ENCODE measurements around the gene CFAP46.
"Not testable (repeated sequence)": the region's sequence is repeated elsewhere in the genome, so short reads cannot be mapped to it uniquely, and the experiment has no call there.

CFAP46 gene

GRCh38 chr10:132783165-132783939 is 159.0 kb downstream of the CFAP46 start:
- no peaks in the 10 kb centered on the region for H3K4me1 Mint-ChIP-seq

GRCh38 chr10:132781556-132781955 is 160.8 kb downstream of the CFAP46 start:
- H3K4me1 Mint-ChIP-seq = no peaks in the 10 kb centered on the region
- no peak overlapping the region for H3K4me3 Mint-ChIP-seq
- peaks cover 17% of the 10 kb centered on the region for H3K27me3 Mint-ChIP-seq
- H3K27ac Mint-ChIP-seq = no peak overlapping the region
- no peaks in the 10 kb centered on the region for H3K9me3 Mint-ChIP-seq
- DNase-seq (no peak), ATAC-seq (no peak)

More at GRCh38 chr10:132783165-132783939, 159.0 kb downstream of the CFAP46 start:
- no peak for ATAC-seq
- Mint-ChIP-seq H3K27me3 (peaks cover 23% of the 10 kb centered on the region), H3K27ac (no peak overlapping the region), H3K9me3 (no peaks in the 10 kb centered on the region), H3K4me3 (no peak overlapping the region)
- DNase-seq = no peak

- ATAC-seq (no peak), DNase-seq (no peak)
- Mint-ChIP-seq H3K4me3 (no peak overlapping the region), H3K27ac (no peak overlapping the region), H3K4me1 (no peaks in the 10 kb centered on the region), H3K9me3 (no peaks in the 10 kb centered on the region), H3K27me3 (peaks cover 17% of the 10 kb centered on the region)
Measured at GRCh38 chr10:132780356-132780755, 162.0 kb downstream of the CFAP46 start.

- ATAC-seq = no peak
- H3K9me3 Mint-ChIP-seq = no peaks in the 10 kb centered on the region
Measured at GRCh38 chr10:132779549-132780294, 162.6 kb downstream of the CFAP46 start.

GRCh38 chr10:132777441-132777840 is 164.9 kb downstream of the CFAP46 start:
- H3K27ac Mint-ChIP-seq = no peak overlapping the region
- no peak for DNase-seq
- no peaks in the 10 kb centered on the region for H3K4me1 Mint-ChIP-seq
- peak; percentile 18 for ATAC-seq
- H3K27me3 Mint-ChIP-seq = no peaks in the 10 kb centered on the region
- no peaks in the 10 kb centered on the region for H3K9me3 Mint-ChIP-seq
- no peak overlapping the region for H3K4me3 Mint-ChIP-seq

More at GRCh38 chr10:132779549-132780294, 162.6 kb downstream of the CFAP46 start:
- Mint-ChIP-seq H3K27me3 (peaks cover 17% of the 10 kb centered on the region), H3K4me3 (no peak overlapping the region), H3K27ac (no peak overlapping the region), H3K4me1 (no peaks in the 10 kb centered on the region)
- DNase-seq = no peak

GRCh38 chr10:132776821-132777220 is 165.5 kb downstream of the CFAP46 start:
- Mint-ChIP-seq H3K27ac (peak overlapping the region in 1 of 2 donors; percentile 63), H3K4me1 (no peaks in the 10 kb centered on the region), H3K4me3 (no peak overlapping the region)

GRCh38 chr10:132776186-132776585 is 166.2 kb downstream of the CFAP46 start:
- ATAC-seq (no peak), DNase-seq (no peak)
- H3K27ac Mint-ChIP-seq = no peak overlapping the region
- no peak overlapping the region for H3K4me3 Mint-ChIP-seq
- H3K4me1 Mint-ChIP-seq = no peaks in the 10 kb centered on the region
- H3K9me3 Mint-ChIP-seq = no peaks in the 10 kb centered on the region
- no peaks in the 10 kb centered on the region for H3K27me3 Mint-ChIP-seq

More at GRCh38 chr10:132776821-132777220, 165.5 kb downstream of the CFAP46 start:
- no peaks in the 10 kb centered on the region for H3K27me3 Mint-ChIP-seq
- no peaks in the 10 kb centered on the region for H3K9me3 Mint-ChIP-seq
- DNase-seq (no peak), ATAC-seq (no peak)

- no peaks in the 10 kb centered on the region for H3K27me3 Mint-ChIP-seq
- DNase-seq (no peak), ATAC-seq (peak; percentile 42)
- no peaks in the 10 kb centered on the region for H3K4me1 Mint-ChIP-seq
- H3K4me3 Mint-ChIP-seq = no peak overlapping the region
- H3K27ac Mint-ChIP-seq = no peak overlapping the region
- H3K9me3 Mint-ChIP-seq = no peaks in the 10 kb centered on the region
Measured at GRCh38 chr10:132774902-132775863, 167.2 kb downstream of the CFAP46 start.

GRCh38 chr10:132774181-132774901 is 168.0 kb downstream of the CFAP46 start:
- DNase-seq (no peak), ATAC-seq (no peak)
- H3K27ac Mint-ChIP-seq = peak overlapping the region in 1 of 2 donors; percentile 63
- H3K27me3 Mint-ChIP-seq = no peaks in the 10 kb centered on the region
- H3K4me1 Mint-ChIP-seq = no peaks in the 10 kb centered on the region
- H3K9me3 Mint-ChIP-seq = no peaks in the 10 kb centered on the region
- no peak overlapping the region for H3K4me3 Mint-ChIP-seq

- DNase-seq, H3K4me3 Mint-ChIP-seq, H3K4me1 Mint-ChIP-seq, ATAC-seq, H3K9me3 Mint-ChIP-seq, H3K27me3 Mint-ChIP-seq: not testable (repeated sequence)
- peak overlapping the region in 1 of 2 donors; percentile 34 for H3K27ac Mint-ChIP-seq
Measured at GRCh38 chr10:132772816-132773215, 169.6 kb downstream of the CFAP46 start.

GRCh38 chr10:132770061-132771021 is 172.0 kb downstream of the CFAP46 start:
- Mint-ChIP-seq H3K4me3 (no peak overlapping the region), H3K4me1 (no peaks in the 10 kb centered on the region), H3K9me3 (no peaks in the 10 kb centered on the region), H3K27ac (peak overlapping the region in 1 of 2 donors; percentile 71), H3K27me3 (no peaks in the 10 kb centered on the region)
- DNase-seq (no peak), ATAC-seq (no peak)

GRCh38 chr10:132768346-132769248 is 173.8 kb downstream of the CFAP46 start:
- H3K27ac Mint-ChIP-seq = peak overlapping the region in 1 of 2 donors; percentile 48
- DNase-seq = no peak
- H3K4me3 Mint-ChIP-seq = no peak overlapping the region
- no peaks in the 10 kb centered on the region for H3K9me3 Mint-ChIP-seq
- ATAC-seq = no peak
- no peaks in the 10 kb centered on the region for H3K27me3 Mint-ChIP-seq
- no peaks in the 10 kb centered on the region for H3K4me1 Mint-ChIP-seq

GRCh38 chr10:132766291-132766690 is 176.1 kb downstream of the CFAP46 start:
- ATAC-seq (no peak), DNase-seq (no peak)
- H3K27me3 Mint-ChIP-seq = no peaks in the 10 kb centered on the region
- peaks cover 15% of the 10 kb centered on the region for H3K4me1 Mint-ChIP-seq
- H3K9me3 Mint-ChIP-seq = no peaks in the 10 kb centered on the region
- no peak overlapping the region for H3K4me3 Mint-ChIP-seq
- no peak overlapping the region for H3K27ac Mint-ChIP-seq

All from stimulated activated naive CD8-positive, alpha-beta T cell treated with anti-CD3 and anti-CD28 coated beads, Interleukin-15, amount 100 ng/mL, for 72 hours (primary cell).